Loucy (cell line): ENCODE results near the gene IL16.

Experiments used
- H2AFZ ChIP-seq: fragments of 200-600 bp; sonication (generic); 2 replicates; pipeline ENCODE4 v1.6.0; 2016; ENCODE audit warnings: antibody characterized with exemption, mild to moderate bottlenecking, low read length, moderate library complexity
- H3F3A ChIP-seq: fragments of 200-600 bp; 2 replicates; pipeline ENCODE4 v1.6.0; 2016; ENCODE audit warnings: antibody characterized with exemption, low read depth, mild to moderate bottlenecking
- H3K27me3 ChIP-seq: fragments of 200-600 bp; sonication (generic); 2 replicates; pipeline ENCODE4 v1.6.1; 2014; ENCODE audit warnings: low read length, mild to moderate bottlenecking; ENCODE audit not compliant: insufficient read depth, poor library complexity, severe bottlenecking
- H3K36me3 ChIP-seq: fragments of 200-600 bp; sonication (generic); 2 replicates; pipeline ENCODE4 v1.6.1; 2016; ENCODE audit warnings: low read length; ENCODE audit not compliant: insufficient read depth
- H3K4me1 ChIP-seq: fragments of 200-600 bp; sonication (generic); 2 replicates; pipeline ENCODE4 v1.5.1; 2014; ENCODE audit warnings: low read length, mild to moderate bottlenecking; ENCODE audit not compliant: insufficient read depth, poor library complexity, severe bottlenecking
- H3K4me2 ChIP-seq: fragments of 200-600 bp; sonication (generic); 2 replicates; pipeline ENCODE4 v1.6.0; 2014; ENCODE audit warnings: antibody characterized with exemption, low read length, low read depth, mild to moderate bottlenecking; ENCODE audit not compliant: poor library complexity, severe bottlenecking
- H3K4me3 ChIP-seq: fragments of 200-600 bp; sonication (generic); 2 replicates; pipeline ENCODE4 v1.5.1; 2014; ENCODE audit warnings: low read length, mild to moderate bottlenecking, mixed read lengths; ENCODE audit not compliant: poor library complexity, severe bottlenecking
- H3K79me2 ChIP-seq: fragments of 200-600 bp; sonication (generic); 2 replicates; pipeline ENCODE4 v1.6.1; 2014; ENCODE audit warnings: low read length; ENCODE audit not compliant: insufficient read depth
- H3K9ac ChIP-seq: fragments of 200-600 bp; sonication (generic); 2 replicates; pipeline ENCODE4 v1.6.0; 2014; ENCODE audit warnings: mild to moderate bottlenecking, low read depth, low read length, moderate library complexity; ENCODE audit not compliant: poor library complexity, severe bottlenecking
- H3K9me2 ChIP-seq: fragments of 200-600 bp; sonication (generic); replicated peaks from 2 replicates; pipeline ENCODE4 v1.6.1; 2016; ENCODE audit warnings: low read depth, low read length, mixed read lengths
- H3K9me3 ChIP-seq: fragments of 200-600 bp; sonication (generic); 2 replicates; pipeline ENCODE4 v1.6.1; 2014; ENCODE audit warnings: mild to moderate bottlenecking, antibody characterized with exemption, low read length, low read depth; ENCODE audit not compliant: insufficient read depth
- H4K20me1 ChIP-seq: fragments of 200-600 bp; sonication (generic); 2 replicates; pipeline ENCODE4 v1.6.0; 2014; ENCODE audit warnings: antibody characterized with exemption, low read length, mild to moderate bottlenecking; ENCODE audit not compliant: insufficient read depth, poor library complexity, severe bottlenecking
- EZH2phosphoT487 ChIP-seq: fragments of 200-600 bp; IDR thresholded peaks from 2 replicates; pipeline ENCODE4 v1.6.1; 2018; ENCODE audit warnings: antibody characterized with exemption, mild to moderate bottlenecking, moderate library complexity, borderline replicate concordance
- TF ChIP-seq, protein P1 (sequence below): fragments of 200-600 bp; sonication (generic); conservative IDR thresholded peaks from 2 replicates; pipeline ENCODE4 v1.5.1; 2014; ENCODE audit warnings: mild to moderate bottlenecking, antibody characterized with exemption, low read length

The IL16 gene

DNA sequence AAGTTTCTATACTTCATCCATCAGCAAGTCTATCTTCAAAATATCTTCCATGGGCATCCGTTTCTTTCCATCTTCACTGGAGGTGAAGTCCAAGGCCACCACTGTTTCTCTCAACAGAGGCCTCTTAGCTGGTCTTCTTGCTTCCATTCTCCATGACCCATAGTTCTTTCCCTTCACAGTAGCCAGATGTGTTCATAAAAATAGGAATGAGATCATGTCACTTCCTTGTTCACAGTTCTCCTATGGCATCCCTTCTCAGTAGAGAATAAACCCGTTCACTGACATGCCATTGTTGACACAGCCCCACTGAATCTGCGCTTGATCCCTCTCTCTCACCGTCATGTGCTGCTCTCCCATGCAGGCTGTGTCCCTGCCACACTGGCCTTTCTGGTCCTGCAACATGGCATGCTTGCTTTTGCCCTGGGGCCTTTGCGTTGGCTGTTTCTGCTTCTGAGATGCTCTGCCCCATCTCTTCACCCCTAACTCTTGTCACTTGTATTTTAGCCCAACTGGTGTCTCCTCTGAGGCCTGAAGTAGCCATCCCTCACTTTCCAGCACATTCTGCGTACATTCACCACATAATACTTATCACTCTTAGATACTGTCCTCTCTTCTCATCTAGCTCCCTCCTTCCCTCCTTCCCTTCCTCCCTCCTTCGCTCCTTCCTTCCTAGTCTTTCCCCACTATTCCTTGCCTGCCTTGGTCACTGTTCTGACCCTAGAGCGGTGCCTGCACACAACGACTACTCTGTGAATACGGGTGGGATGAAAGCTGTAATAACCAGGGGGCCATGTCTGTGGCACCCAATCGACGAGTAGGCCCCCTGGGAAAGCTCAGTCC lies 85.3 kb downstream of the IL16 start:
- no peak overlapping the region for H3K4me2 ChIP-seq
- no peaks in the 10 kb centered on the region for H4K20me1 ChIP-seq
- H3K9ac ChIP-seq = no peak overlapping the region
- no peak for TF ChIP-seq EZH2phosphoT487
- TF ChIP-seq, protein P1, sequence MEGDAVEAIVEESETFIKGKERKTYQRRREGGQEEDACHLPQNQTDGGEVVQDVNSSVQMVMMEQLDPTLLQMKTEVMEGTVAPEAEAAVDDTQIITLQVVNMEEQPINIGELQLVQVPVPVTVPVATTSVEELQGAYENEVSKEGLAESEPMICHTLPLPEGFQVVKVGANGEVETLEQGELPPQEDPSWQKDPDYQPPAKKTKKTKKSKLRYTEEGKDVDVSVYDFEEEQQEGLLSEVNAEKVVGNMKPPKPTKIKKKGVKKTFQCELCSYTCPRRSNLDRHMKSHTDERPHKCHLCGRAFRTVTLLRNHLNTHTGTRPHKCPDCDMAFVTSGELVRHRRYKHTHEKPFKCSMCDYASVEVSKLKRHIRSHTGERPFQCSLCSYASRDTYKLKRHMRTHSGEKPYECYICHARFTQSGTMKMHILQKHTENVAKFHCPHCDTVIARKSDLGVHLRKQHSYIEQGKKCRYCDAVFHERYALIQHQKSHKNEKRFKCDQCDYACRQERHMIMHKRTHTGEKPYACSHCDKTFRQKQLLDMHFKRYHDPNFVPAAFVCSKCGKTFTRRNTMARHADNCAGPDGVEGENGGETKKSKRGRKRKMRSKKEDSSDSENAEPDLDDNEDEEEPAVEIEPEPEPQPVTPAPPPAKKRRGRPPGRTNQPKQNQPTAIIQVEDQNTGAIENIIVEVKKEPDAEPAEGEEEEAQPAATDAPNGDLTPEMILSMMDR = no peak
- H3K36me3 ChIP-seq = no peaks in the 10 kb centered on the region
- H3F3A ChIP-seq = no peaks in the 10 kb centered on the region
- H2AFZ ChIP-seq = no peak overlapping the region
- H3K9me3 ChIP-seq = peaks cover 10% of the 10 kb centered on the region; the same call in 1 of the 2 replicates
- H3K9me2 ChIP-seq = no peaks in the 10 kb centered on the region
- no peak overlapping the region for H3K4me3 ChIP-seq
- H3K79me2 ChIP-seq = no peaks in the 10 kb centered on the region
- H3K27me3 ChIP-seq = no peaks in the 10 kb centered on the region
- peaks cover 30% of the 10 kb centered on the region for H3K4me1 ChIP-seq

DNA sequence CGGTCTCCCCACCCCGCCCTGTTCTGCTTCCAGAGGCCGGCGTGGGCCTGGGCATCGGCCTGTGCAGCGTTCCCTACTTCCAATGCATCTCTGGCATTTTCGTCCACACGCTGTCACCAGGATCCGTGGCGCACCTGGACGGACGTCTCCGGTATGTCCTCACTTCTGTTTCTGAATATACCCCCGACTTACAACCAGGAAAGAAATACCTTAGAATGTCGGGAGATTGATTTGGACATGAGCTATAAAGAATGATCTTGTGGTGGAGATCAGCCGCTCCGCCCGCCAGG lies 85.9 kb downstream of the IL16 start:
- Histone ChIP-seq H3K4me3 (no peak overlapping the region), H3K27me3 (no peaks in the 10 kb centered on the region), H3K79me2 (no peaks in the 10 kb centered on the region), H3K36me3 (no peaks in the 10 kb centered on the region), H3K9ac (no peak overlapping the region), H3F3A (no peaks in the 10 kb centered on the region), H3K9me3 (peaks cover 5% of the 10 kb centered on the region; the same call in 1 of the 2 replicates), H3K4me2 (no peak overlapping the region), H2AFZ (no peak overlapping the region), H4K20me1 (no peaks in the 10 kb centered on the region), H3K4me1 (peaks cover 33% of the 10 kb centered on the region), H3K9me2 (no peaks in the 10 kb centered on the region)
- TF ChIP-seq, protein P1 = no peak
- no peak for TF ChIP-seq EZH2phosphoT487

DNA sequence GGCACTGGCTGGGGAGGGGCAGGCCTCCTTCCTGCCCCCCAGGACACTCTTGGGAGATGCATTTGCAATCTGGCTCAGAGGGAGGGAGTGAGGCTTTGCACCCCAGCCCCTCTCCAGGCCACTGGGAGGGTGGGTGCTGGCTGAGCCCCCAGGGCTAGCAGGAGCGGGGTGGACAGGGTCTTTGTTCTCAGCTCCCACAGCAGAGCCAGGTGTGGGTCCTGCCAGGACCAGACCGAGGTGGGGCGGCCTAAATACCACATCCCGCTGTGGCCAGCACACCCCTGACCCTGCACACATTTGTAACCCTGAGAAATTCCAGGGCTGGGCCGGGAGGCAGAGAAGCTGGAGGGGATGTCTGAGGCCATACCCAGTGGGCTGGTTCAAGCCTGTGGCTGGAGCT lies 86.2 kb downstream of the IL16 start:
- Histone ChIP-seq H3K79me2 (no peaks in the 10 kb centered on the region), H3K9me2 (no peaks in the 10 kb centered on the region), H3K4me1 (peaks cover 33% of the 10 kb centered on the region), H3K27me3 (no peaks in the 10 kb centered on the region), H3F3A (no peaks in the 10 kb centered on the region), H3K4me2 (no peak overlapping the region), H3K9ac (no peak overlapping the region), H4K20me1 (no peaks in the 10 kb centered on the region), H3K36me3 (no peaks in the 10 kb centered on the region), H3K9me3 (peaks cover 3% of the 10 kb centered on the region; the same call in 1 of the 2 replicates), H2AFZ (no peak overlapping the region), H3K4me3 (no peak overlapping the region)
- TF ChIP-seq, protein P1 = no peak
- TF ChIP-seq EZH2phosphoT487 = no peak
